Activated CD8-positive, alpha-beta memory T cell treated with anti-CD3 and anti-CD28 coated beads for 4 hours (primary cell): ENCODE measurements around the gene SNUPN.
"Not testable (repeated sequence)": the region's sequence is repeated elsewhere in the genome, so short reads cannot be mapped to it uniquely, and the experiment has no call there.

Experiments used
- DNase-seq, 2 donors: peaks; one replicate each; pipeline ENCODE4 v3.0.0-alpha.2; 2020; ENCODE audit warnings: low read depth in 2 of 2

Gene SNUPN

DNA sequence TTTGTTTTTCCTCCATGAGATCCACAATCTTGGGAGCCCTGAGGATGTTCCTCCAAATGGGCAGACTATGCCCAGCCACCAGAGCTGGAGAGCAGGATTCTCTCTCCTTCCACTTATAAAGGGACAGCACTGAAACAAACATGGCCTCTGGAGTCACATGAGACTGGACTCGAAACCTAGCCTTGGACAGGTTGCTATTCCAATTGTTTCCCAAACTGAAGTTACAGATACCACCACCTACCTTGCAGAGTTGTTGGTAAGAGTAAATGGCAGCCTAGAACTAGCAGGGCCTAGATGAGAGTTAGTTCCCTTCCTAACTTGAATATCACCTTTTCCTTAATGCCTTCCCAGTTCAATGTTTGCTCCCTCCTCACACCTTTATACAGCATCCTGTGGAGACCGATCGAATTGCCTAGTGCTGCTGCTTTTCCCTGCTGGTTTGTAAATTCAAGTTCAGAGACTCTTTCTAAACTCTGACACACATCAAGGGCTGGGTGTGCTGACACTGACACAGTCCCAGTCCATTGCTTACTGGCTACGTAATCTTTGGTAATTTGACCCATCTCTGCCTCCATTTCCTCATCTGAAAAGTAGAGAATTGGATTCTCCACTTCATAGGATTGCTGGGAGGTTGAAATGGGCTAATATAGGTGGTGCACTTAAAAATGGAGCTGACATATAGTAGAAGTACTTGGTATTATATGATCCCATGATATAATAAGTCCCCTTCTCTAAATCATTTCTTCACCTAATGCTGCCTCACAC, 11.9 kb upstream of the SNUPN start:
- no peak for DNase-seq

GRCh38 chr15:75636026-75636425, 10.5 kb upstream of the SNUPN start:
- DNase-seq, result no peak

DNA sequence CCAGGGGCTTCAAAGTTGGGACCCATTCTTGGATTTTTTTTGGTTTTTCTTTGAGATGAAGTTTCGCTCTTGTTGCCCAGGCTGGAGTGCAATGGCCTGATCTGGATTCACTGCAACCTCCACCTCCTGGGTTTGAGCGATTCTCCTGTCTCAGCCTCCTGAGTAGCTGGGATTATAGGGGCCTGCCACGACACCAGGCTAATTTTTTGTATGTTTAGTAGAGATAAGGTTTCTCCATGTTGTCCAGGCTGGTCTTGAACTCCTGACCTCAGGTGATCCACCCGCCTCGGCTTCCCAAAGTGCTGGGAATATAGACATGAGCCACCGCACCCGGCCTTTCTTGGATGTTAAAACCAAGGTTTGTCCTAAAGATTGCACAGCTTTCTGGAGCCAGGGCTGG, 8.4 kb upstream of the SNUPN start:
- not testable (repeated sequence) for DNase-seq

- DNase-seq, result no peak
Observed at GRCh38 chr15:75631935-75632334, 6.4 kb upstream of the SNUPN start.

DNA sequence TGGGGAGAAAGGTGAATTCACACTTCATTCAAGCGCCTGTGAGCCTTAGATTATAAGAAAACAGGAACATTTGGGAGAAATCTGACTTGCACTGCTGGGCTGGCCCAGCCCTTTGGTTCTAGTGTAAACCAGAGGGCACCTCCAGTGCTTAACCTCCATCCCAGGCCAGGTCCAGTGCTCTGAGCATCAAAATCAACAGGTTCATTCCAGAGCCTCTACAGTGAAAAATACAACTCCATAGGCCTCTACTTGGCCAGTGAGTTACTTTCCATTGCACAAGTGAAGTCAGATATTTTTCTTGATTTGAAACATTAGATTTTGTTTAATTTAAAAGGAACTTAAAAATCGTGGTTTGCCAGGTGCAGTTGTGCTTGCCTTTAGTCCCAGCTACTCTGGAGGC, 3.0 kb downstream of the SNUPN start:
- DNase-seq, result no peak

DNA sequence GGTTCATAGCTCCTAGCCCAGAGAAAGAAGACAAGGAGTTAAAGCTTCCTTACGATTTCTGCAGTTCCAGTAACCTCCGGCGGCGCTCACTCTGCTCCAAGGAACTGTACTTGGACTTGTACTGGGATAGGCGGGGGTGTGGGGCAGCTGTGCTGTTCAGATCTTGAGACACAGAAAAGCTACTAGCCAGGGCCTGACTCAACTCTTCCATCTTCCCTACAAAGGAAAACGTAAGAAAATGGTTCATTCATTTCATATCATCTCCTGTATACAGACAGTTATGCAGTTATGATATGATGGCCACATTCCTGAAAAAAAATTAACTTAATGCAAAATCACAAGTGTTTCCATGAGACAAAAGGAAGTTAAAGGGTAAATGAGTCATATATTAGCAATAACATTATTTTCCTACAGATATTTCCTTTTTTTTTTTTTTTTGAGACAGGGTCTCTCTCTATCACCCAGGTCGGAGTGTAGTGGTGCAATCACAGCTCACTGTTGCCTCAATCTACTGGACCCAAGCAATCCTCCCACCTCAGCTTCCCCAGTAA, 4.6 kb downstream of the SNUPN start:
- DNase-seq, result no peak

DNA sequence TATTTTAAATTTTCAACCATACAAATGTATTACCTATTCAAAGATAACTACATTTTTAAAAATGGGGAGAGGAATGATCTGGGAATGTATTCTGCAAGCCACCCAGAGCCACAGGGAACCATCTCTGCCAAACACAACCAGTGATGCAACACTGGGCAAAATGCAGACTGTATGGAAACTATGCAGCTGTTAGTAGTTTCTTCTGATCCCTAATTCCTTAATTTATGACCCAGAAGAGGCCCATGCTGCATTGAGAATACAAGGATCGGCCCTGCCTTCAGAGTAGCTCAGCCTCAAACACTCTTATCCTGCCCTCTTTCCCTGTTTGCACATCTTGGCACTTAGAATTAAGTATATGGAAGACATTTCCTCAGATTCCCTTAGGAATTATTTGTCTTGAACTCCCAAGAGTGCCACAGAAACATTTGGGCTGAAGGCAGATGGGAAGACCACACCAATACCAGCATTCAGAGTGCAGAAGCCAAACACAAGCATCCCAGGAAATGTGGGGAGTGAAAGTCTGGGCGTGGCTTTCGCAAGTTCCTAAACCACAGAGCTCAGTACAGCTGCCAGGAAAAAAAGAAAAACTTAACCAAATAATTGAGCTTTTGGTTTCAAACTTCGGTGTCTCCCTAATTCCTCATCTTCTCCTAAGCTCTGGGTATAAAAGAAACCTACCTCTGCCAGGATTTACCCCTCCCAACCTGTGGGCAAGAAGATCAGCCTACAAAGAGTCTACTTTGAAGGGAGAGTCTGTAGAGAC, 5.3 kb downstream of the SNUPN start:
- no peak for DNase-seq

DNA sequence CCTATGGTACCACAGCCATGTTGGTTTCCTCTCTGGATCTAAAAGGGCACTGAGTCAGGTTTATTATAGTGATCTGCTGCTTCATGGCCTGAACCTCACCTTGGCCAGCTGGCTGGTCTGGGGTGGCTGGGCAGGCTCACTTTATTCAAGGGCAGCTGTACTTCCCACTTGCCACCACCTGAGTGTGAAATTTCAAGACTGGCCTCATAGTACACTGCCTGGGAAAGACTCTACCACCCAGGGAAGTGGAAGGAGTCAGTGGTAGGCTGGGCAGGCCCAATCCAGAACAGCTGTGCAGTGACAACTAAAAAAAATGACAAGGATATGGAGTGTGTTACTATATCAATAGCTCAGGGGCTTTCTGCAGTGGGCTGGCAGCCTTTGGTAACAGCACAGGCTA, 8.8 kb downstream of the SNUPN start:
- no peak for DNase-seq

DNA sequence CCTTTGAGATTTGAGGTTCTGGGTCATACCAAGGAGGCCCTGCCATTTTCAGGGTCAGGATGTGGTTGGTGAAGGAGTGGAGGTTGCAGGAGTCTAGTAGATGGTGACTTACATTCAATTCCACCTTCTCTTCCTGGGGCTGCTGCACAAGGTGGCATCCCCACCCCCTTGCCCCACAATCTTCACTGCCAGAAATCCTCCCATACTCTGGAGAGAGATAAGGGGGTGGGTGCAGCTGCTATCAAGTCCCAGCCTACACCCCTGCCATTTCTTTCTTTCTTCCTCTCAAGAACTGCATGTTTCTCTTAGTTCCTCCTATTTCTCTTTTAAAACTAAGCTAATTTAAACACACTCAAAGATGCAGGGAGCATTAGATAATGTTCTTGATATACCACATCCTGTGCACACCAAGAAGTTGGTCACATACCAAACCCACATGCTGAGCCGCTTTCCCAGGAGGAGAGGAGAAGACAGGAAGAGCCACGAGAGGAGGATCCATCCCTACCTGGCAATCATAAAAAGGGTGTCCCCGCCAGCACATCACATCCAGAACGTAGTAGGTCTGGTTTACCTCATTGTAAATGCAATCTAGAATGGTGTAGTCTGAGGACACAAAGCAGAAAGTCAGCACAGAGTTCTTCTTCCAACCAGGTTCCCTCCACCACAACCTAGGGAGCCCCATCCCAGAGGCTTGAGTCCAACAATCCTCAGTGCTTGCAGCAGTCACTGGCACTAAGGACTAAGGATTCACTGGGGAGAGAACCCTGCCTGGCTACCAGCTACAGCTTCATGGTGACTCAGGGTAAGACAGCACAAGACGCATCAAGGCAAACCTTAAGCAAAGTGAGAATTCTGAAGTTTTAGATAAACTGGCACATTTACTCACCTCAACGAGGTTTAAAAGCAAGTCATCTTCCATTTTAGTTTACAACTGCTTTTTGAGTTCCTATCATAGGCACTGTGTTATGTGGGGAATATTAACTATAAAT, 18.5 kb downstream of the SNUPN start:
- DNase-seq, result no peak

GRCh38 chr15:75606026-75606425, 19.5 kb downstream of the SNUPN start:
- DNase-seq, result no peak

DNA sequence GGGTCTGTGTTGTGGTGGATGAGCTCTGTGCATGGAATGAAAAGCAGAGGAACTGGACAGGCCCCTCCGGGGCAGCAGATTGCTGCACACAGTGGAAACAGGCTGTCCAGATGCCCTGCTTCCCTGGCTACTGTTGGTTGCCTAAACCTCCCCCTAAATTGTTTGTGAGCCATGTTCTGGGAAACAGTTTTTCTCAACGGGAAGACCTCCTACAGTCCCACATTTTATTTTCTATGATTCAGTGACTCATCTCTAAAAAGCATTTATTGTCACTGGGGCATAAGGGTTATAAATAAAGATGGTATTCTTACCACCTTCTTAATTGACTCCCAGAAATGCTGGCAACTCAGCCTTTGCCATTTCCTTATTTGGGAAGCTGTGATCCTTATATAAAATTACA, 26.1 kb downstream of the SNUPN start:
- DNase-seq, result no peak

GRCh38 chr15:75598361-75598760, 27.2 kb downstream of the SNUPN start:
- no peak for DNase-seq

DNA sequence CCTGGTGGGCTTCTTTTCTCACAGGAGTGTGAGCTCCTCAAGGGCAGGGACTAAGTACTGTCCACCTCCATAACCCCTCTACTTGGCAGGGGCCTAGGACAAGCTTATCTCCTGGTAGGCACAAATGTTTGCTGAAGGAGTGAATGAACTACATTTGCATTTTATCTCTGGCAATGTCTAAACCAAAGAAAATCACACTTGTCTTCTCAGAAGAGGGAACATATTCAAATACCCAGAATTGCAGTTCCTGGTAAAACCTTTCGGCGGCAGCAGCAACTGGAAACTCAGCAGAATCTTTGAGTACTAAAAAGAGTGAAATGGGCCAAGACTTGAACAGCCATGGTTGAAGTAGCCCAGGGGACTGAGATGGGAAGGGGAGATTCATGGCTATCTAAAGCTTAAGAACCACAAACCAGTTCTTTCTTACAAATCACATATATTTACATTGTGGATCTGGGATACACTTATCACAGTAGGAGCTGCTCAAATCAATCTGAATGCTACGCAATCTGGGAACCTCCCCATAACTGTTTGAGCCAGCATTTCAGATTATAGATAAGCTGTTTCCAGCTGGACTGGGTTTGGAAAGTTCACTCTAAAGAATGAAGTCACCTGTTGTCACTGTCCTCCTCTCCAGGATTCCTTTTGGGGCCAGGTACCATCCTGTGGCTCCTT, 27.7 kb downstream of the SNUPN start:
- DNase-seq, result no peak

- DNase-seq, result no peak
Observed at GRCh38 chr15:75596703-75597345, 28.7 kb downstream of the SNUPN start.

DNA sequence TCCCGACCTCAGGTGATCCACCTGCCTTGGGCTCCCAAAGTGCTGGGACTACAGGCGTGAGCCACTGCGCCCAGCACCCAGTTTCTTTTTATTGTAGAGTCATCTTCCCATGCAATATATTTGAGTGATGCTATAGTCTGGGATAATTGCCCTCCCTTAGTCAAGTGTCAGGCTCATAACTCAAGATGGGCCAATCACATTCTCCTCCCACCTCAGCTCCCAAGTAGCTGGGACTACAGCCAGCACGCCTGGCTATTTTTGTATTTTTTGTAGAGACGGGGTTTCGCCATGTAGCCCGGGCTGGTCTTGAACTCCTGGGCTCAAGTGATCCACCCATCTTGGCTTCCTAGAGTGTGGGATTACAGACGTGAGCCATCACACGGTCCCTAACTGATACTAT, 31.2 kb downstream of the SNUPN start:
- DNase-seq, result no peak

DNA sequence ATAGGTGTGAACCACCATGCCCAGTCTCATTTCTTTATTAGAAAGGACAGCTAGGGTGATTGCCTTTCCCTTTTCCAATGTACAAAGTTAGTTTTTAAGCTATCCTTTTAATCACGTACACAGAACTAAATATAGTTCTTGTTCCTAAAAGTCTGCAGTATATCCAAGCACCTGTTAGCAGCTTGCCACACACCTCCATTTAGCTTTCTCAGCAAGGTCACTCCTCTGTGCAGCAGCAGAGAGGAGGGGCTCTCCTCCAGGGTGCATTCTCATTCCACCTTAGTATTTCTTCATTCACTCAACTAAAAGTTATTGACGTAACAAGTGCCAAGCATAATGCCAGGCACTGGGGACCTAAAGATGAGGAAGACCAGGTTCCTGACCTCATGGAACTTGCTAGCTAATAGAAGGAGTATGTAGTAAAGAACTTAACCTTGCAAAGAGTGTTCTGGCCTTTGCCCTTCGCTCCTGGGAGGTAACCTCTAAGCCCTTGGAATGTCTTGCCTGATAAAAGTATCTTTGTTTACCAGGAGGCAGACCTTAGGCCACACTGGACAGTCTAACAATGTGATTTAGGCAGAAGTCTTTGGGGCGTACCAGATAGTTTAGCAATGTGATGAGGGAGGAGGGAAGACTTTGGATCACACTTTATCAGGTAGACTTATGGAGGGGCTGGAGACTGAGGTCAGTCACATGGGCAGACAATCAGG, 33.7 kb downstream of the SNUPN start:
- DNase-seq, result no peak

GRCh38 chr15:75590239-75590638, 35.3 kb downstream of the SNUPN start:
- no peak for DNase-seq

DNA sequence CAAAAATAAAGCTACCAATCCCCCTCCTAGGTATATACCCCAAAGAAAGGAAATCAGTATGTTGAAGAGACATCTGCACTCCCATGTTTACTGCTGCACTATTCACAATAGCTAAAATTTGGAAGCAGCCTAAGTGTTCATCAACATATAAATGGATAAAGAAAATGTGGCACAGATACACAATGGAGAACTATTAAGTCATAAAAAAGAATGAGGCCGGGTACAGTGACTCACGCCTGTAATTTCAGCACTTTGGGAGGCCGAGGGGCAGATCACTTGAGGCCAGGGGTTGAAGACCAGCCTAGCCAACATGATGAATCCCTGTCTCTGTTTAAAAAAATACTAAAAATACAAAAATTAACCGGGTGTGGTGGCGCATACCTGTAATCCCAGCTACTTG, 36.5 kb downstream of the SNUPN start:
- no peak for DNase-seq

DNA sequence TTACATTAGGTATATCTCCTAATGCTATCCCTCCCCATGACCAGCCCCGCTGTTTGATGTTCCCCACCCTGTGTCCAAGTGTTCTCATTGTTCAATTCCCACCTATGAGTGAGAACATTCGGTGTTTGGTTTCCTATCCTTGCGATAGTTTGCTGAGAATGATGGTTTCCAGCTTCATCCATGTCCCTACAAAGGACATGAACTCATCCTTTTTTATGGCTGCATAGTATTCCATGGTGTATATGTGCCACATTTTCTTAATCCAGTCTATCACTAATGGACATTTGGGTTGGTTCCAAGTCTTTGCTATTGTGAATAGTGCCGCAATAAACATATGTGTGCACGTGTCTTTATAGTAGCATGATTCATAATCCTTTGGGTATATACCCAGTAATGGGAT, 39.1 kb downstream of the SNUPN start:
- DNase-seq, result not testable (repeated sequence)

GRCh38 chr15:75584121-75584520, 41.4 kb downstream of the SNUPN start:
- no peak for DNase-seq
